ENCODE data around the gene SMIM27.
A peak's percentile ranks its signal among the peaks of the same experiment; 100 is the strongest.
"Not testable (repeated sequence)": the region's sequence is repeated elsewhere in the genome, so short reads cannot be mapped to it uniquely, and the experiment has no call there.

SMIM27 gene

GRCh38 chr9:32552172-32552872 is at the start of gene SMIM27, which contains the start of gene TOPORS:
SMIM27 (plus strand) TSS chr9:32552327; CDS start chr9:32552435, 108 bp downstream.
TOPORS (minus strand) TSS chr9:32552586; CDS start chr9:32552436, 150 bp downstream.
- peak within 1 kb of the TSS; percentile 99 for H3K4me3 Mint-ChIP-seq
- peak within 1 kb of the TSS; percentile 100 for H3K27ac Mint-ChIP-seq
- no peaks in the 10 kb centered on the region for H3K9me3 Mint-ChIP-seq
- H3K4me1 Mint-ChIP-seq: peaks cover 35% of the 10 kb centered on the region
- ATAC-seq (peak; percentile 83), DNase-seq (ENCODE audit: low spot score in 2 of 2) (peak; percentile 77 to 89)
- H3K36me3 Mint-ChIP-seq: peaks cover 63% of the 10 kb centered on the region

GRCh38 chr9:32502464-32502863 is 49.7 kb upstream of the SMIM27 start:
- DNase-seq (ENCODE audit: low spot score in 2 of 2) (no peak), ATAC-seq (no peak)
- peaks cover 14% of the 10 kb centered on the region for H3K4me1 Mint-ChIP-seq
- no peaks in the 10 kb centered on the region for H3K9me3 Mint-ChIP-seq
- H3K27ac Mint-ChIP-seq: peak overlapping the region; percentile 18
- H3K36me3 Mint-ChIP-seq: peaks cover 31% of the 10 kb centered on the region
- no peak overlapping the region for H3K4me3 Mint-ChIP-seq

GRCh38 chr9:32503008-32503407 is 49.1 kb upstream of the SMIM27 start:
- H3K27ac Mint-ChIP-seq: peak overlapping the region; percentile 18

DNA sequence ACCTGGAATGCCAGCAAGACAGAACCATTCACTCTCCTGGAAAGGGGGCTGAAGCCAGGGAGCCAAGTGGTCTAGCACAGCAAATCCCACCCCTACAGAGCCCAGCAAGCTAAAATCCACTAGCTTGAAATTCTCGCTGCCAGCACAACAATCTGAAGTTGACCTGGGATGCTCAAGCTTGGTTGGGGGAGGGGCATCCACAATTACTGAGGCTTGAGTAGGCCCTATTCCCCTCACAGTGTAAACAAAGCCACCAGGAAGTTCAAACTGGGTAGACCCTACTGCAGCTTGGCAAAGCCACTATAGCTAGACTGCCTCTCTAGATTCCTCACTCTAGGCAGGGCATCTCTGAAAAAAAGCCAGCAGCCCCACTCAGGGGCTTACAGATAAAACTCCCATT is 43.4 kb upstream of the SMIM27 start:
- Mint-ChIP-seq H3K27ac (no peak overlapping the region), H3K4me1 (peaks cover 52% of the 10 kb centered on the region), H3K9me3 (no peaks in the 10 kb centered on the region), H3K36me3 (no peaks in the 10 kb centered on the region), H3K4me3 (no peak overlapping the region)
- ATAC-seq: no peak
- no peak for DNase-seq (ENCODE audit: low spot score in 2 of 2)

More at GRCh38 chr9:32503008-32503407, 49.1 kb upstream of the SMIM27 start:
- no peak for DNase-seq (ENCODE audit: low spot score in 2 of 2)
- no peak overlapping the region for H3K4me3 Mint-ChIP-seq
- H3K4me1 Mint-ChIP-seq: peaks cover 17% of the 10 kb centered on the region
- no peak for ATAC-seq
- no peaks in the 10 kb centered on the region for H3K9me3 Mint-ChIP-seq
- peaks cover 26% of the 10 kb centered on the region for H3K36me3 Mint-ChIP-seq

- H3K4me1 Mint-ChIP-seq: peaks cover 42% of the 10 kb centered on the region
- no peak overlapping the region for H3K4me3 Mint-ChIP-seq
- DNase-seq (ENCODE audit: low spot score in 2 of 2) (no peak), ATAC-seq (peak; percentile 13)
- peak overlapping the region; percentile 4 for H3K27ac Mint-ChIP-seq
- no peaks in the 10 kb centered on the region for H3K9me3 Mint-ChIP-seq
- no peaks in the 10 kb centered on the region for H3K36me3 Mint-ChIP-seq
Observed at GRCh38 chr9:32516241-32516640, 35.9 kb upstream of the SMIM27 start.

GRCh38 chr9:32518276-32518675 is 33.9 kb upstream of the SMIM27 start:
- Mint-ChIP-seq H3K27ac (no peak overlapping the region), H3K4me1 (peaks cover 36% of the 10 kb centered on the region)

GRCh38 chr9:32523910-32524309 is 28.2 kb upstream of the SMIM27 start:
- ATAC-seq (no peak), DNase-seq (ENCODE audit: low spot score in 2 of 2) (no peak)
- H3K27ac Mint-ChIP-seq: peak overlapping the region; percentile 8
- H3K4me3 Mint-ChIP-seq: peak overlapping the region; percentile 93
- H3K36me3 Mint-ChIP-seq: peaks cover 5% of the 10 kb centered on the region
- H3K4me1 Mint-ChIP-seq: peaks cover 30% of the 10 kb centered on the region
- H3K9me3 Mint-ChIP-seq: no peaks in the 10 kb centered on the region

More at GRCh38 chr9:32518276-32518675, 33.9 kb upstream of the SMIM27 start:
- ATAC-seq (no peak), DNase-seq (ENCODE audit: low spot score in 2 of 2) (no peak)
- H3K4me3 Mint-ChIP-seq: no peak overlapping the region
- no peaks in the 10 kb centered on the region for H3K9me3 Mint-ChIP-seq
- no peaks in the 10 kb centered on the region for H3K36me3 Mint-ChIP-seq

DNA sequence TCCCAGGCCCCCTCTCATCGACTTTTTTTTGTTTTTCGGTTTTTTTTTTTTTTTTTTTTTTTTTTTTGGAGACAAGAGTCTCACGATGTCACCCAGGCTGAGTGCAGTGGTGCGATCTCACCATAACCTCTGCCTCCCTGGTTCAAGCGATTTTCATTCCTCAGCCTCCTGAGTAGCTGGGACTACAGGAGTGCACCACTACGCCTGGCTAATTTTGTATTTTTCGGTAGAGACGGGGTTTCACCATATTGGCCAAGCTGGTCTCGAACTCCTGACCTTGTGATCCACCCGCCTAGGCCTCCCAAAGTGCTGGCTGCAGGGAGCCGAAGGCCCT is 27.6 kb upstream of the SMIM27 start:
- not testable (repeated sequence) for H3K36me3 Mint-ChIP-seq
- H3K4me3 Mint-ChIP-seq: peak overlapping the region; percentile 93

DNA sequence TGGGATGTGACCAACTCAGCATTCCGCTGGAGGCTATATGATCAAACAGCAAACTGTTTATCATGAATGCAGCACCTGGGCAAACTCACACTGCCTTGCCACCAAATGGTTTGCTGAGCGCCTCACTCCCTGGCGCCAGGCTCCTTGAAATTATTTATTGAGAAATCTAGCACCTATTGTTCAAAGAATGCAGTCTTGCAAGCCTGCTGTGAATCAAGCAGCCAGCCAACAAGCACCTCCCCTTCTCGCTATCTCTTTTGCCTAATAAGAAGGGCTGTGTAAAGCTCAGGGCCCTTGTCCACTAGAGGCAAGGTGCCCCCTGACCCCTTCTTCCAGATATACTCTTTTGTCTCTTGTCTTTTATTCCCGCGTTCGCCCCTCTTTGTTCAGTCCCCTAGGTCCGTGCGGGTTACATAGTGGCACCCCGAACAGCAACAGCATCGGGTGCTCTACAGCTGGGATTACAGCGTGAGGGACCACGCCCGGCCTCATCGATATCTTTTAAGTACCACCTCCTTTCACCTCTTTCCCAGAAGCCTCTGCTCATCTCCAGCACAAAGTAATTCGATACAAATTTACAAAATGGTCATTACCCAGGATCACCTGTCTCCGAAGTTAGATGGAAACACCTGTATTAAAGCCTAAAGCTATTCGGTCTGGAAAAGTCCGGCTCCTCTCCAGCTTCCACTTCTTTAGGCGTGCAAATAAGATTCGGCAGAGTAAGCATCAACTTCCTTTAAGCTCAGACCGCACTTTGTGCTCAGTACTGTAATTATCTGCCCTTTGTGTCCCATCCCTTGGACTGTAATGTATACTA is 27.0 kb upstream of the SMIM27 start:
- DNase-seq (ENCODE audit: low spot score in 2 of 2): peak in 1 of 2 donors; percentile 55
- Mint-ChIP-seq H3K4me3 (peak overlapping the region; percentile 93), H3K36me3 (peaks cover 5% of the 10 kb centered on the region), H3K27ac (peak overlapping the region; percentile 93), H3K4me1 (peaks cover 30% of the 10 kb centered on the region), H3K9me3 (no peaks in the 10 kb centered on the region)
- peak; percentile 68 for ATAC-seq

More for the DNA sequence above, 27.6 kb upstream of the SMIM27 start:
- not testable (repeated sequence) for DNase-seq (ENCODE audit: low spot score in 2 of 2); ATAC-seq; H3K9me3 Mint-ChIP-seq
- H3K27ac Mint-ChIP-seq: peak overlapping the region; percentile 93
- H3K4me1 Mint-ChIP-seq: peaks cover 30% of the 10 kb centered on the region

GRCh38 chr9:32525709-32526030 is 26.5 kb upstream of the SMIM27 start:
- no peak for ATAC-seq
- Mint-ChIP-seq H3K27ac (peak overlapping the region; percentile 93), H3K36me3 (peaks cover 5% of the 10 kb centered on the region), H3K9me3 (no peaks in the 10 kb centered on the region), H3K4me3 (peak overlapping the region; percentile 93), H3K4me1 (peaks cover 30% of the 10 kb centered on the region)
- DNase-seq (ENCODE audit: low spot score in 2 of 2): no peak

DNA sequence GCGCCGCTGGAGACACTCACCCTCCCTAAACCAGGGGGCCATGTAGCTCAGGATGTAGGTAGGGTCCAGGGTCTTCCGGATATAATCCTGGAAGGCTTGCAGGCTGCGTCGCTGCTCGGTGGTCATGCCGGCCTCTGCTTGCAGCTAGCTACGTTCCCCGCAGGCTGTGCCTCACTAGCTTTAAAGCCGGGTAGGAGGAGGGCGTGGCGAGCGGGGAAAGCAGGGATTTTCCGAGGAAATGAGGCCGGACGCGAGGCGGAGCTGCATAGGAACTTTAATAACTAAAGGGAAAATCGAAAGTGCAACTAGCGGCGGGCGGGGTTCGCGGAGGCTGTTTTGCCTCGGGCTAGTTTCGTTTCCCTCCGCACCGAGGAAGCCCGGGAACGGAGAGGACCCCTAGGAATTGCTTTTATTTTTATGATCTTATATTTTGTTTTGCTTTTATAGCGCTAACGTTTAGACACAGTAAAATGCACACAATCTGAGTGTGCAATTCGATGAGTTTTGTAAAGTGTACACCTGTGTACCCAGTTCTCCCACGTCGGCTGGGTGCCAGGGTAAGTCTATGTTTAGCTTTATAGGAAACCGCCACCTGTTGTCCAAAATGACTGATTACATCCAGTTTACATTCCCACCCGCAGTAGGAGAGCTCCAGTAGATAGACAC is 26.0 kb upstream of the SMIM27 start, which contains the start of gene RIGI:
TSS of gene RIGI (minus strand) at position 156 of the 666 bp plus-strand sequence. CDS start at position 126, 30 bp downstream.
- Mint-ChIP-seq H3K9me3 (no peaks in the 10 kb centered on the region), H3K4me1 (peaks cover 30% of the 10 kb centered on the region), H3K36me3 (peaks cover 5% of the 10 kb centered on the region), H3K27ac (peak within 1 kb of the TSS; percentile 93), H3K4me3 (peak within 1 kb of the TSS; percentile 93)
- peak; percentile 76 for ATAC-seq
- peak; percentile 42 to 86 for DNase-seq (ENCODE audit: low spot score in 2 of 2)

- Mint-ChIP-seq H3K27ac (peak overlapping the region; percentile 93), H3K4me3 (peak overlapping the region; percentile 93), H3K36me3 (peaks cover 5% of the 10 kb centered on the region), H3K9me3 (no peaks in the 10 kb centered on the region), H3K4me1 (peaks cover 30% of the 10 kb centered on the region)
- DNase-seq (ENCODE audit: low spot score in 2 of 2) (no peak), ATAC-seq (no peak)
Observed at GRCh38 chr9:32526707-32527048, 25.4 kb upstream of the SMIM27 start.

- DNase-seq (ENCODE audit: low spot score in 2 of 2) (no peak), ATAC-seq (no peak)
- Mint-ChIP-seq H3K36me3 (no peaks in the 10 kb centered on the region), H3K9me3 (no peaks in the 10 kb centered on the region), H3K27ac (no peak overlapping the region), H3K4me1 (no peaks in the 10 kb centered on the region), H3K4me3 (no peak overlapping the region)
Observed at GRCh38 chr9:32533336-32533735, 18.8 kb upstream of the SMIM27 start.

GRCh38 chr9:32533816-32534215 is 18.3 kb upstream of the SMIM27 start:
- Mint-ChIP-seq H3K9me3 (no peaks in the 10 kb centered on the region), H3K4me1 (no peaks in the 10 kb centered on the region), H3K27ac (no peak overlapping the region), H3K4me3 (no peak overlapping the region), H3K36me3 (no peaks in the 10 kb centered on the region)
- ATAC-seq (no peak), DNase-seq (ENCODE audit: low spot score in 2 of 2) (no peak)

DNA sequence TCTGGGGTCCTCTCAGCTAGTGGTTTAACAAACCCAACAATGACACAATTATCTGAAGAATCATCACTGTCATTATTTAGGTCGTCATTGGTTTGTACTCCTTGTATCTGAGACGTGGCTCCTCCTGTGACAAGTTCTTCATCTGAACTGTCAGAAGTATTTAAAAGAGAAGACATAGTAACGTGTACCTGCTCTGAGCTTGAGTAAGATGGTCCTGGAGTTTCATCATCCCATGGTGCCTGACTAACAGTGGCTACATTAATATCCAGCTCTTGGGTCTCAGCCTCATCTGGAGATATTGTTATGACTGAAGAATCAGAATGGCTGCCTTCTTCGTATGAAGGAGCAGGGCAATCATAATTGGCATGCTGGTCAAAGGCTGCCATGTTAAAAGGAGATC is 9.1 kb upstream of the SMIM27 start:
- DNase-seq (ENCODE audit: low spot score in 2 of 2) (no peak), ATAC-seq (no peak)
- H3K4me3 Mint-ChIP-seq: no peak overlapping the region
- H3K36me3 Mint-ChIP-seq: peaks cover 50% of the 10 kb centered on the region
- H3K4me1 Mint-ChIP-seq: no peaks in the 10 kb centered on the region
- H3K27ac Mint-ChIP-seq: no peak overlapping the region
- H3K9me3 Mint-ChIP-seq: no peaks in the 10 kb centered on the region
